ENCODE measurements around the gene FRMD4A.

Gene FRMD4A

GRCh38 chr10:13665516-13666262, 665.0 kb downstream of the FRMD4A start:
- no peak for DNase-seq
- intact Hi-C loops (cut with DNase I) = no loop called here

DNA sequence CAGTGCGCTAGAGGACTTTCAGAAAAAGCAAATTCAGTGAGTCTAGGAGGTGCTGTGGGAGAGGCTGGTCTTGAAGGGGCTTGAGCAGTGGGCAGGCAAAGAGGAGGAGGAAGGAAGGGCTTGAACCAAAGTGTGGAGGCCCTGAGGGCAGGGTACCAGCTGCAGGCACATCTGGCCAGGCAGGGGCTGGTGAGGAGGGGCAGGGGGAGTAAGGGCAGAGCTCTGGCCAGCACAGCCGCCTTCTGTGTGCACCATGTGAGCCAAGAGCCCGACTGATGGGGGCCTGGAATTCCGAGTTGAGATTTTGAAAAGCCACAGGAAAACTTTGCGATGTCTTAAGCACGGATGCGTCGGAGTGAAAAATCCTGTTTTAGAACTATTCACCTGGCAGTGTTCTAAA, 669.5 kb downstream of the FRMD4A start:
- DNase-seq = no peak
- intact Hi-C loops (cut with DNase I) = loop anchor here (5.0 kb wide), 1 partner anchor 116 kb away; no protein-coding TSS in a partner anchor

- intact Hi-C loops (cut with DNase I) = loop anchor here (5.0 kb wide), 1 partner anchor 117 kb away; no protein-coding TSS in a partner anchor
- no peak for DNase-seq
Measured at GRCh38 chr10:13660551-13660920, 670.2 kb downstream of the FRMD4A start.

DNA sequence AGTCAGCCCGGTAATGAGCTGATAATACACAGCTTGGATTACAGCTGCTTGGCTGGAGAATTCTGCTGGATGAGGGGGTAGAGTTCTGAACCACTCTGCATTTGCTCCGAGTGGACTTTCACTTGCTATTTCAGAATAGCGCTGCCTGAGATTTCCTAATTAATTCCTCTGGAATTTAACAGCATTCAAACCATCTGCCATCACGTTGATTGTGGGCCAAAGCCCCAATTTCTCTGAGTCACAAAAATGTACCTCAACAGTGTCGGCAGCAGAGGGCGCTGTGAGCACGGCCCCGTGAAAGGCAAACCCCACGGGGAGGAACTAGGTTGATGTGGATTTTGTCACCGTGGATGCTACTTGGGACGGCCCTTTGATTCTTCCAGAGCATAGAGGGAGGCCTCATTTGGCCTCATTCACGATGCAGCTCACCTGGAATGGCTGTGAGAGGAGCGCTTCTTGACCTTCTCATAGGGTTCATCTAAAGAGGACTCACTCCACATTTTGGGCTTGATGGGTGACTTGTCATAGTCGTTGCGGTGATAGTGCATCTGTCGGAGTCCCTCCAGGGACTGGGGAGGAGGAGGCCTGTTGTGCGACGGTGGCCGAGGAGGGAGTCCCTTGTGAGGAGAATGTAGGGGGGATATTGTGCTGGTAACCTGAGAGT, 670.7 kb downstream of the FRMD4A start:
- peak; percentile 46 to 89 (median 78) for DNase-seq
- intact Hi-C loops (cut with DNase I) = loop anchor here (5.0 kb wide), 1 partner anchor 117 kb away; no protein-coding TSS in a partner anchor

DNA sequence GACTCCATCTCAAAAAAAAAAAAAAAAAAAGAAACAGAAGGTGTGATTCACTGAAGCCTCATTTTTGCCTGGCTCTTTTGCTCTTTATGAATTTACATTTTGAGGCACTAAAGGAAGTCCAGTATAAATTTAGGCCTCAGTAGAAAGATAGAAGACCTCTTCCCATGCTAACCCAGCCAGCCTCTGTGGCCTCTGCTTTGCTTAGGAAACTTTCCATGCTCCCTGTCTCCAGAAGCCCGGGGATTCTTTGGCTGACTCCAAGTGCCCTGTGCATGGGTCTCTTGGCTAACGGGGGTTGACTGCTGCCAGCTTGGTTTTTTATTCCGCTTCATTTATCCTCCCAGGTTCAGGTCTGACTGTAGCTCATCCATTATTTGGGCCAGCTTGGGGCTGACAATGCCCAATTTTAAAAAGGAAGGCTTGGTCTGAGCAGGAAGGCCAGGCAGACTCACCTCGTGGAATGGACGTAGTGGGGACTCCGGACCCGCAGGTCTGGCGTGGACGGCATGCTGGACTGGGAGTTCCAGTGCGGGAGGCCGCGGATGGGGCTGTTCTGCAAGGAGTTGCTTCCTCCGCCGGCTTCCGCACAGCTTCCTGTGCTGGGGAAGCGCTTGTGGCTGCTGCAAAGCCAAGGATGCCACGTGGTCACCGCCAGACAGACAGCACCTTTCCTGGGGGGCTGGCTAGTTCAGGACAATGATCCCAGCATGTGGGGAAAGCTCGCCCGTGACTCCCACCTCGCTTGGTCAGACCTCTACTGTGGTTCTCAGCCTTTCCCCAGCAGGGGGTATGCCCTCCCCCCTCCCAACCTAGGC, 671.6 kb downstream of the FRMD4A start:
- intact Hi-C loops (cut with DNase I) = no loop called here
- peak; percentile 23 to 73 (median 52) for DNase-seq

DNA sequence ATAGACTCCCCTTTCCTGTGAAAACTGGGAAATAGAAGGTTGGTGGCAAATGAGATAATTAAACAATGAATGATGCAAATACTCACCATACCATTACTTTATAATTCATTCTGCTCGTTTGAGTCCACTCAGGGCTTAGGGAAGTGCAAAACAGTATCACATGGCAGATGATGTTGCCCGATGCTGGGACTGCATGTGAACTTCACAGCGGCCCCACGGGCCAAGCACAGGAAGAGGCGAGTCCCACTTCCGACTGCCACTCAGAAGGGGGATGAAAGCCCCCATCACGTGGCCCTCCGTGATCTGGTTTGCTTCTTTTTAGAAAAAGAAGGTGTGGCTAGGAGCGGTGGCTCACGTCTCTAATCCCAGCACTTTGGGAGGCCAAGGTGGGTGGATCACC, 672.5 kb downstream of the FRMD4A start:
- intact Hi-C loops (cut with DNase I) = no loop called here

GRCh38 chr10:13657101-13657680, 673.5 kb downstream of the FRMD4A start:
- no peak for DNase-seq
- intact Hi-C loops (cut with DNase I) = no loop called here

More for the DNA sequence above, 672.5 kb downstream of the FRMD4A start:
- DNase-seq = peak in 10 of 42 donors; percentile 13 to 66 (median 36)

- intact Hi-C loops (cut with DNase I) = no loop called here
- DNase-seq = no peak
Measured at GRCh38 chr10:13656337-13657100, 674.2 kb downstream of the FRMD4A start.

- intact Hi-C loops (cut with DNase I) = no loop called here
- DNase-seq = no peak
Measured at GRCh38 chr10:13654846-13655245, 675.9 kb downstream of the FRMD4A start.

- DNase-seq = peak in 14 of 42 donors; percentile 16 to 74 (median 40)
- intact Hi-C loops (cut with DNase I) = no loop called here
Measured at GRCh38 chr10:13654118-13654830, 676.5 kb downstream of the FRMD4A start.

GRCh38 chr10:13652860-13653259, 677.9 kb downstream of the FRMD4A start:
- no peak for DNase-seq
- intact Hi-C loops (cut with DNase I) = no loop called here

DNA sequence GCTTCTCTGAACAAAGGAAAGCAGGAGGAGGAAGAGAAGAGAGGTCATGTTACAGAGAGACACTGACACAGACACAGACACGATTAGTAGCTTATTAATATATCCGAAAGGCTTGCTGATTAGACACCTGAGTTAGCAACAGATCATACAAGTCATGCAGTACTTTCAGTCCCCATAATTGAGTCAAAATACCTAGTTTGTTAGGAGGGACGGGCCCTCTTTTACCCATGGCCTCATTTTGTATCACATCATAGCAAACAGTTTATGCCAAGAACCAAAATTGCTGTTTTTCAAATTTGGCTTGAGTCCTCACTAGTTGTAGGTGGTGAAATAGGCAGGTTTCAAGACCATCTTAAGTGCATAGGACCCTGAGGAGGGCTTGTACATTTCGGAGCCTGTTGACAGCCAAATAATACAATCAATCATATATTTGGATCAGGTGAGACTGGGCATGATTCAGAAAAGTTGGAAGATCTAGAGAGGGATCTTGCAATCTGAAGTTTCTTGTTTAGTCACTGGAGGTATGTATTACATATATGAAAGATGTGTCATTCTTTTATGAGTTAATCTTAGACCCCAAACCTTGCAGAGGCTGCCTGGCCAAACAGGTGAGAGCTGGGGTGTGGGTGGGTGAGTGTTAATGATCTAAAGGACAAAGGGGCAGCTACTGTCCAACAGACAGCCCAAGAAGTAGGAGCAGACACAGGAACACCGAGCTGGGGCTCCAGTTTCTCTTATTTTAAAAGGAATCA, 678.6 kb downstream of the FRMD4A start:
- DNase-seq = no peak
- intact Hi-C loops (cut with DNase I) = no loop called here

- no peak for DNase-seq
- intact Hi-C loops (cut with DNase I) = no loop called here
Measured at GRCh38 chr10:13650961-13651360, 679.8 kb downstream of the FRMD4A start.

GRCh38 chr10:13649844-13650520, 680.7 kb downstream of the FRMD4A start:
- intact Hi-C loops (cut with DNase I) = no loop called here
- no peak for DNase-seq

DNA sequence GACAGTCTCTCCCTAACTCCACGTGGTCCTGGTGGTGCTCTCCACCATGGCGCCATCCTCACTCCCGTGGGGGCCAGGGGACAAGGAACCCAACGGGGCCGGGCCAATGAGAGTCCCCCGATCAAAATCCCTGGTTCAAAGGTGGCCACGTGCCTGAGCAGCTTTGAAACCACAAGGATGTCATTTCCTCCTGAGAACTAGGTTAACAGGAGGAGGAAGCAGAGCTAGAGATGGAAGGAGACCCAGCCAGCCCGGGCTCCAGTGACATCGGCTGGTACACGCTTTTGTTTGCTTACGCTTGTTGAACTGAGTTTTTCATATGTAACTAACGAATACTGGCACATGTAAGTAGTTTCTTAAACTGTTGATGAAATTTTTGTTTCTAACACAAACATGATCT, 682.3 kb downstream of the FRMD4A start:
- no peak for DNase-seq
- intact Hi-C loops (cut with DNase I) = no loop called here

DNA sequence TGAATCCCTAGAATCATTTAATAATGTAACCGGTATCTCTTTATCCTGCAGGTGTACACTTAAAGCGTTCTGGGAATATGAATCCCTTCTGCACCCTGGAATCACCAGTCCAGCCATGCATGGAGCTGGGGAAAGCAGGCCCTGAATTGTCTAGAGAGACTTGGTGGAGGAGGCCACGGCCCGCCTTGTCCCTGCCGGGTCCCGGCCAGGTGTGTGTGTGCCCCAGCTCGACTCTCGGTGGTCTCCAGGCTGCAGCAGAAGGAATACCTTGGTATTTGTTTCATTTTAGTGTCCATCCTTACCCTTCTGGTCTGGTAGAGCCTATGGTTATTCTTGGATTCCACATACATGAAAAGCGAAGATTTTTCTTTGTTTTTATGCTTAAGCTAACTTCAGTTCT, 685.9 kb downstream of the FRMD4A start:
- intact Hi-C loops (cut with DNase I) = no loop called here
- DNase-seq = no peak

- DNase-seq = no peak
- intact Hi-C loops (cut with DNase I) = no loop called here
Measured at GRCh38 chr10:13643016-13643415, 687.7 kb downstream of the FRMD4A start.
